GM21717 (cell line): ENCODE measurements around the gene WNT3.
"Not testable (repeated sequence)": the region's sequence is repeated elsewhere in the genome, so short reads cannot be mapped to it uniquely, and the experiment has no call there.

Source experiments
- ATAC-seq: cut with Tn5 transposase; IDR thresholded peaks from one replicate; pipeline ENCODE4 v1.9.1; 2021; ENCODE audit warnings: mild to moderate bottlenecking, moderate library complexity; ENCODE audit not compliant: unreplicated experiment

The WNT3 gene

GRCh38 chr17:46788300-46788699, 30.2 kb downstream of the WNT3 start:
- no peak for ATAC-seq

- ATAC-seq, result no peak
These were observed 31.0 kb downstream of the WNT3 start for GRCh38 chr17:46787478-46787877.

- no peak for ATAC-seq
These were observed 32.8 kb downstream of the WNT3 start for GRCh38 chr17:46785696-46786095.

DNA sequence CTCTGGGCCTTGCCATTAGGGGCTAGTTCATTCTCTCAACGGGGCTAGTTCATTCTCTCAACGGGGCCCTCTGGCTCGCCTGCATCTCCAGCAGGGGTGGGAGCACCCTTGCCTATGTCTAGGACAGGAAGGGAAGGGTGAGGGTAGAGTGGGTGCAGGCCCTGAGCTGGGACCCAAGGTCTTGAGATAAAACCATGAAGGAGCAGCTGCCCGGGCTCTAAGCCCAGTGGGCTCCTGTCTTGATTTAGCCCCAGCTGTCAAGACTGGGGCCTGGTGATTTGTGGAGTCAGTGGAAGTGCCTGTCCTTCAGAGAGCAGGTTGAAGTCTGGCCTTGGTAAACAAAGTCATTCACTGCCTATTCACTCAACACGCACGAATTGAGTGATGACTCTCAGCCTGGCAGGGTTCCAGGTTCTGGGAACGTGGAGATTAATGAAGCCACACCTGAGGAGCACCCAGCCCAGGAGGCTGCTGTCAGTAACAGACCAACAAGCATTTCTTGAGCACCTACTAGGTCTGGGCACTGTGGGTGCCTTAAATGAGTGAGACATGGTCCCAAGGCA, 35.4 kb downstream of the WNT3 start:
- no peak for ATAC-seq

DNA sequence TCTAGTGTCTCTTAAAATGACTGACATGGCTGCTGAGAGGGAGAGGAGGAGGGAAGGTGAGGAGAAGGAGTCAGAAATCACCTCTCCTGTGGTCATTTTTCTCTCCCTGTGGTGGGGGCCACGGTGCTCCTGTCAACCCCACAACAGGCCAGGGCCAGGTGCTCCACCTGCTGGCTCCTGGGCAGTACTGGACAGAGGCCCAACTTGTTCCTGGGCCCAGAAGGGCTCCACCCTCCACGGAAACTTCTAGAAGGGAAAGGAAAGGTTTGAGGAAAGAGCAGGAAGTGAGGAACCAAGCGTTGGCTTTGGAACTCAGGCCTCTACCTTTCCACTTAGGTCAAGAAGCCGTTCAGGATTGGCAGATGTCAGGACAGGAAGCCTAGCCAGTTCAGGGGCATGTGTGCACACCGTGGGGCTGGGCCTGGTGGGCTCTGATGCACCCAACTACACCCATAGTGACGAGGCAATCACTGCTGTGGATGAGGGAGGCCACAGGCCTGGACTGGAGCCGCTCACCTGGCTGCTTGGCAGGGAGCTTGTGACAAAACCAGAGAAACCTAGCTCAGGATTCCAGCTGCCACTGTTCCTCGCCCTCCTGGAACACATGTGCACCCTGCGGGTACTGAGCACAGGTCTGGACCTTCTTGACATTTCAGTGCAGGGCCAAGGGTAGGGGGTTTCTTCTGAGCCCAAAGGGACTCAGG, 36.1 kb downstream of the WNT3 start:
- no peak for ATAC-seq

DNA sequence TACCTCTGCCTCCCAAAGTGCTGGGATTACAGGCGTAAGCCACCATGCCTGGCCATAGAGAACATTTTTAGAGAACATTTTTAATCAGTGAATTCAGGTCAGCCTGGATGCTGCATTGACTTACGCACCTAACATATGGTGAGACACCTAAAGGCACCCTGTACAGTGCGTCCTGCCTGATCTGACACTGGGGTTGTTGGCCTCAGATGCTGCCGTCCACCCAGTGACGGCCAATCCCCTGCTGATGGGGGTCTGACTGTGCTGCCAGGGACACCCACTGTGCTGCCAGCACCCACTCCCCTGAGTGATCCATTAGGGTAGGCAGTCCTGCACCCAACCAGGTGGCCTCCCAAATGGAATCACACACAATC, 38.5 kb downstream of the WNT3 start:
- ATAC-seq, result no peak

- ATAC-seq, result no peak
These were observed 40.3 kb downstream of the WNT3 start for GRCh38 chr17:46777943-46778915.

DNA sequence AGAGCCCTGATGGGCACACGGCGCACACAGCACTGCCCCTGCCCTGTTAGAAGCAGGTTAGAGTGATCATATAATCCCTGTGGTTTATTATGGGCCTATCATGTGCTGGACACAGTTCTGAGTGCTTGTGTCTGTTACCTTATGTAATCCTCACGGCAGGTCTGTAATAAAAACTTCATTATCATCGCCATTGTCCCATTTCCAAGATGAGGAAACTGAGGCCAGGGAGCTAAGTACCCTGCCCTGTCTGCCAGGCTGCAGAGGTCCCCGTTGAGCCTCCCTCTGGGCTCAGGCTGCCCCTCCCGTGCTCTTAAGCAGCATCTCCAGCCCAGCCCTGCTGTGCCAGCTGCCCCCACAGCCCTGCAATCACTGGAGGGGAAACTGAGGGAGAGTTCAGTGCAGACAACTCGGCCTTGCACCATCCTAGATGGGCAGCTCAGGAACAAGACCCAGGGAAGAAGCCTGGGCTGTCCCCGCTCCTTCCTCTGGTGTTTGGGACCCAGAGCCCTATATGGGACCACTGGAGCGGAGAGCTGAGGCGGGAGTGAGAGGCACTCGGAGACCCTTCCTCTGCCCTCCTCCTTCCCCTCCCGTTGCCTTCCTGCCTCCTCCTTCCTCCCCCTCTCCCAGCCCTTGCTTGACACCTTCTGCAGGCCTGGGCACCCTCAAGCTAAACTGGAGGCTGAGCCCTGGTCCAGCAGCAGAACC, 42.0 kb downstream of the WNT3 start:
- no peak for ATAC-seq

GRCh38 chr17:46774108-46774737, 44.3 kb downstream of the WNT3 start:
- ATAC-seq, result no peak

- no peak for ATAC-seq
These were observed 44.8 kb downstream of the WNT3 start for GRCh38 chr17:46773676-46774075.

DNA sequence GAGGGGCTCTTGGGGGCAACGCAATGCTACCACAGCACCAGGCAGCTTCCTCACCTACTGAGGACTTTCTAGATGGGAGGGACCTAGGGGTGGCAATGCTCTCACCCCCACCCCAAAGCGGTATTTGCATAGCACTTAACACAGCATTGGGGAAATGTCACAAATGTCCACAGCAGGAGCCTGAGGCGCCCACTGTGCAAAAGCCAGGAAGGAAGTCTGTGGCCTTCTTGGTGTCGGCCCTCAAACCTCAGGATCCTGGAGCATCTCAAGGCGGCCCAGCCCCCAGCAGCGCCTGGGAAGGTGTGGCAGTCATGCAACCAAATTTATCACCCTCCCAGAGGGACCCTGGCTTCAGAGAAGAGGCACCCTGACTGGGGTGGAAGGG, 45.3 kb downstream of the WNT3 start:
- ATAC-seq, result no peak

- ATAC-seq, result no peak
These were observed 45.8 kb downstream of the WNT3 start for GRCh38 chr17:46772475-46773220.

GRCh38 chr17:46771561-46772474, 46.7 kb downstream of the WNT3 start:
- ATAC-seq, result no peak

GRCh38 chr17:46770818-46771560, 47.5 kb downstream of the WNT3 start:
- ATAC-seq, result no peak

DNA sequence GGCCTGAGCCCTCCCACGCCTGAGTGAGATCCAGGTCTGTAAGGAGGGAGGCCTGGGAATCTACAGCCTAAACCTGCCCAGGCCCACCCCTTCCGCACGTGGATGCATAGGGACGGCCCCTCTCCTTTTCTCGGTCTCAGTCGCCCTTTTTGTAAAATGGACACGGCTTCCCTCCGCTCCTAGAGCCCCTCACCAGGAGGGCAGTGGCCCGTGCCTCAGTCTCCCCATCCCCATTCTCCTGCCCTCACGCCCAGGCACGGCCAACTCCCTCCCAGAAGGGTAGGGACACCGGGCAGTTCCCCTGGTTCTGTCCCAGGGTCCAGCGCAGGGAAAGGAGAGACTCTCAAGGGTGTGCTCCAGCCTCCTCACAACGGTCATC, 48.1 kb downstream of the WNT3 start:
- no peak for ATAC-seq

DNA sequence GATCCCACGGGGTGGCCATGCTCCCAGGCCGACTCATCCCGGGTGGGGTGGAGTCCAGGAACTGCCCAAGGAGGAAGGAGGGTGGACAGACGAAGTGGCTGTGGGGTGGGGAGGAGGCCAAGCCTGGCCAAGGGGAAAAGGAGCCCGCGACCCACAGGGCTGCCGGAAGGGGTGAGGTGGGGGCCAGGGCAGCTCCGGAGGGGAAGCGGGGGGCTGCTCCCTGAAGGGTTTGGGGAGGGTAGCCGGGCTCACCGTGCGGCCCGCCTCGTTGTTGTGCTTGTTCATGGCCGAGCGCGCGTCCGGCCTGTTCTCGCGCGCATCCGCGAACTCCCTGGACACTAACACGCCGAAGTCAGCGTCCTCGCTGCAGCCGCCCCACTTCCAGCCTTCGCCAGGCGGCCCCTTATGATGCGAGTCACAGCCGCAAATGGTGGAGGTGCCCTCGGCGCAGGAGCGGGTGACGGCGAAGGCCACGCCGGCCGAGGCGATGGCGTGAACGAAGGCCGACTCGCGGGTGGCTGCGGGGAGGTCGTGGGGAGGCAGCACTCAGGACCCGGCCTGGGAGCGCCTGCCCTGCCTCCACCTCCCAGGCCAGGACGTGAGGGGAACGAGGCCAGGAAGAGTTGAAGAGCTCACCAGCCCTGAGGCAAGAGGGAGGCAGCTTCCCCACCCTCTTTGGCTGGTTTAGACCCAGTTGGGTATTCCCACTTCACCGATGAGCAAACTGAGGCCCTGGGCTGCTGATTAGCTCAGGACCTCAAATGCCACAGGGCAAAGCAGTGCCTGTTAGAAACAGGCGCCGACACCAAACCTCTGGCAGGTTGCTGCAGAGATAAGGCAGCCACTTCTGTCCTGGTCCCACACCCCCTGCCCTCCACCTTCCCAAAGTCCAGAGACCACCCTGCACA, 48.7 kb downstream of the WNT3 start:
- ATAC-seq, result no peak

DNA sequence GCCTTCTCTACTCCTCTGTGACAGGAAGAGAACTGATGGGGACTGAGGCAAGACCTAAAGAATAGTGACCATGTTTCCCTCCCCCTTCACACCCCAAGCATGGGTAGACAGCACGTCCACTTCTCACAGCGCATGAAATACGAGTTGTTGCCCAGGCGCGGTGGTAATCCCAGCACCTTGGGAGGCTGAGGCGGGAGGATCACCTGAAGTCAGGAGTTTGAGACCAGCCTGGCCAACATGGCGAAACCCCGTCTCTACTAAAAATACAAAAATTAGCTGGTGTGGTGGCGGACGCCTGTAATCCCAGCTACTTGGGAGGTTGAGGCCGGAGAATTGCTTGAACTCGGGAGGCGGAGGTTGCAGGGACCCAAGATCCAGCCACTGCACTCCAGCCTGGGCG, 49.6 kb downstream of the WNT3 start:
- ATAC-seq, result not testable (repeated sequence)
